Epithelial cell of esophagus (primary cell): ENCODE measurements around the gene BMP5.
"Not testable (repeated sequence)": the region's sequence is repeated elsewhere in the genome, so short reads cannot be mapped to it uniquely, and the experiment has no call there.

ENCODE experiments used
- DNase-seq: peaks from one replicate; pipeline ENCODE4 v3.0.0; 2010; ENCODE audit warnings: low read depth
- H3K4me3 ChIP-seq: 2 replicates; pipeline ENCODE4 v1.5.1; 2011; ENCODE audit warnings: mild to moderate bottlenecking, low read length, control low read depth
- TF ChIP-seq, protein P1 (sequence below): IDR thresholded peaks from 2 replicates; pipeline ENCODE4 v1.5.1; 2011; ENCODE audit warnings: low read depth, mild to moderate bottlenecking, low read length, control low read depth, inconsistent platforms; ENCODE audit not compliant: insufficient read depth; ENCODE audit errors: missing control alignments

Gene BMP5

DNA sequence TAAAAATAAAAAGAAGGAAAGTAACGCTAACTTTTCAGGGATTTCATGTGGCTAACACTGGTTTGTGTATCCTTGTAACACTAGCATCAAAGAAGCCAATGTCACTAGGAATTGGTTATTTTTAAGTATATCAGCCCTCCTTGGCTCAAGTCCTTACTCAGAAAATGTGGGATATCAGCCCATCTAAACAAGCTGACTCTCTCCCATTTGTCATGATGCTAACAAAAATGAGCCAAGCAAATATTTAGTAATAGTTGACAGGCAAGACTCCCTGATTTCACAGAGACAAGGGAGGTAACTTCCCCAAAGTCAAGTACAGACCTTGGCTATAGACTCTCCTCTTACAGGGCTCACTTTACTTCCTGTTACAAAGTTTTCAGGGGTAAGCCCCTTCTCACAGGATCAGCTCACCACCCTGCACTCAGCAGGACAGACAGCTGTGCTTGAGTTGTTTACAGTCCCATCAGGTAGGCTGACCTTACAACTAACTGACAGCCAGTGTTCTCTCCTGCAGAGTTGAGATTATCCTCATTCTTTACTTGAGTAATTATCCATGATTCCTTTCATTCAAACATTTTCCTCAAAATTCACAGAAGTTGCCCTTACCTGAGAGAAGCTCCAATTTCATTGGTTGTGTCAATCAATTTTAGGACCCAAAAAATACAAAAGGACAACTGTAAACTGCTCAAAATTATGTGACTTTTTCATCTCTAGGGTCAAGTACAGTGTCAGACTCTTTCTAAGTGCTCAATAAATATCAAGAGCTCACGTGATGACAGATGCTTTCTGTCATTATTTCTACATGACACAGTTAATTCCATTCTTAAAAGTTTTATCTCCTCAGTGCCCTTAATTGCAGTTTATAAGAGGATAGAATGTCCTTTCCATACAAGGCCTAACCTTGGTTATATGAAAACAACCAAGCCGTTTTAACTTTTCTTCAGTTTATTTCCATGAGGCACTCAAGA lies 38.1 kb upstream of the BMP5 start:
- TF ChIP-seq, protein P1, sequence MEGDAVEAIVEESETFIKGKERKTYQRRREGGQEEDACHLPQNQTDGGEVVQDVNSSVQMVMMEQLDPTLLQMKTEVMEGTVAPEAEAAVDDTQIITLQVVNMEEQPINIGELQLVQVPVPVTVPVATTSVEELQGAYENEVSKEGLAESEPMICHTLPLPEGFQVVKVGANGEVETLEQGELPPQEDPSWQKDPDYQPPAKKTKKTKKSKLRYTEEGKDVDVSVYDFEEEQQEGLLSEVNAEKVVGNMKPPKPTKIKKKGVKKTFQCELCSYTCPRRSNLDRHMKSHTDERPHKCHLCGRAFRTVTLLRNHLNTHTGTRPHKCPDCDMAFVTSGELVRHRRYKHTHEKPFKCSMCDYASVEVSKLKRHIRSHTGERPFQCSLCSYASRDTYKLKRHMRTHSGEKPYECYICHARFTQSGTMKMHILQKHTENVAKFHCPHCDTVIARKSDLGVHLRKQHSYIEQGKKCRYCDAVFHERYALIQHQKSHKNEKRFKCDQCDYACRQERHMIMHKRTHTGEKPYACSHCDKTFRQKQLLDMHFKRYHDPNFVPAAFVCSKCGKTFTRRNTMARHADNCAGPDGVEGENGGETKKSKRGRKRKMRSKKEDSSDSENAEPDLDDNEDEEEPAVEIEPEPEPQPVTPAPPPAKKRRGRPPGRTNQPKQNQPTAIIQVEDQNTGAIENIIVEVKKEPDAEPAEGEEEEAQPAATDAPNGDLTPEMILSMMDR: no peak
- DNase-seq: no peak
- no peak overlapping the region for H3K4me3 ChIP-seq

DNA sequence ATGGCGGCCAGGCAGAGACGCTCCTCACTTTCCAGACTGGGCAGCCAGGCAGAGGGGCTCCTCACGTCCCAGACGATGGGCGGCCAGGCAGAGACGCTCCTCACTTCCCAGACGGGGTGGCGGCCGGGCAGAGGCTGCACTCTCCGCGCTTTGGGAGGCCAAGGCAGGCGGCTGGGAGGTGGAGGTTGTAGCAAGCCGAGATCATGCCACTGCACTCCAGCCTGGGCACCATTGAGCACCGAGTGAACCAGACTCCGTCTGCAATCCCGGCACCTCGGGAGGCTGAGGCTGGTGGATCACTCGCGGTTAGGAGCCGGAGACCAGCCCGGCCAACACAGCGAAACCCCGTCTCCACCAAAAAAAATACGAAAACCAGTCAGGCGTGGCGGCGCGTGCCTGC lies 35.1 kb upstream of the BMP5 start:
- not testable (repeated sequence) for DNase-seq, H3K4me3 ChIP-seq

DNA sequence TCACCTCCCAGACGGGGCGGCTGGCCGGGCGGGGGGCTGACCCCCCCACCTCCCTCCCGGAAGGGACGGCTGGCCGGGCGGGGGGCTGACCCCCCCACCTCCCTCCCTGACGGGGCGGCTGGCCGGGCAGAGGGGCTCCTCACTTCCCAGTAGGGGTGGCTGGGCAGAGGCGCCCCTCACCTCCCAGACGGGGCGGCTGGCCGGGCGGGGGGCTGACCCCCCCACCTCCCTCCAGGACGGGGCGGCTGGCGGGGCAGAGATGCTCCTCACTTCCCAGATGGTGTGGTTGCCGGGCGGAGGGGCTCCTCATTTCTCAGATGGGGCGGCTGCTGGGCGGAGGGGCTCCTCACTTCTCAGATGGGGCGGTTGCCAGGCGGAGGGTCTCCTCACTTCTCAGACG lies 34.5 kb upstream of the BMP5 start:
- not testable (repeated sequence) for DNase-seq, H3K4me3 ChIP-seq

DNA sequence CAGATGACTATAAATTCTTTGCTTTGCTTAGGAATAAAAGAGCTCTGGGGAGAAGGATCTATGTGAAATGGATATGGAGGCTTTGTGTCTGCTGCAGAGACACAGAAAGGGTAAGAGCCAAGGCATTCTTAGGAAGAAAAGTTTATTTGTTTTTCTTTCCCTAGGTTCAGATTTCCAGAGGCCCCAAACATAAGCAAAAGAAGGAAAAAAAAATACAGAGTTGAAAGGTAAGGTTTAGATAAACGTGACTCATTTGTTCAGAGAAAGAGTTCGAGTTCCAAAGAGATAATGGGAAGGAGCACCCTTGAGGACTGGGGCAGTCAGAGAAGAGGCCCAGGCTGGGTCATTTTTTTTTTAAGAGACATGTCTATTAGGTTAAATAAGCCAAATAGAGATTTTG lies 27.4 kb upstream of the BMP5 start:
- TF ChIP-seq, protein P1: no peak

DNA sequence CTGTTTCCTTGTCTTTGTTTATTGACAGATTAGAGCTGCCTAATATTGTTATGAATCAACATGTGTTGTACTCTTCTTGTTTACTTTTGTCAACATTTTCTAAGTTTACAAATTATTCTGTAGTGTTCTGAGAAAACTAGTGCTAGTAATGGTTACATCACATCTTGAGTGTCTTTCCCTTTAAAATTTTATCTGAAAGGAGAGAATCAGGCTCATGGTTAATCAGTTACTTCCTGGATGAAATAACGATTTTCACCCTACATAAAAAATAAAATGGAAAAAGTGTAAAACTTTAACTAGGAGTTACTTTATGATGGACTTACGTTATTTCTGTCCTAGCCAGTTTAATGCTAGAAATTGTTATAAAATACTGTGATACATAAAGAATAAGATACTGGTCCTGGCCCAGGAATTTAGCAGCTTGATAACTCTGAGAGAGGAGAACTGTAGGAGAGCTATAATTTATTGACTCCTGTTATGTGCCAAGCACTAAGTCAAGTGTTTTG lies 26.4 kb upstream of the BMP5 start:
- H3K4me3 ChIP-seq: no peak overlapping the region
- no peak for DNase-seq
- TF ChIP-seq, protein P1: no peak

More for the DNA sequence above, 27.4 kb upstream of the BMP5 start:
- H3K4me3 ChIP-seq: no peak overlapping the region
- no peak for DNase-seq

DNA sequence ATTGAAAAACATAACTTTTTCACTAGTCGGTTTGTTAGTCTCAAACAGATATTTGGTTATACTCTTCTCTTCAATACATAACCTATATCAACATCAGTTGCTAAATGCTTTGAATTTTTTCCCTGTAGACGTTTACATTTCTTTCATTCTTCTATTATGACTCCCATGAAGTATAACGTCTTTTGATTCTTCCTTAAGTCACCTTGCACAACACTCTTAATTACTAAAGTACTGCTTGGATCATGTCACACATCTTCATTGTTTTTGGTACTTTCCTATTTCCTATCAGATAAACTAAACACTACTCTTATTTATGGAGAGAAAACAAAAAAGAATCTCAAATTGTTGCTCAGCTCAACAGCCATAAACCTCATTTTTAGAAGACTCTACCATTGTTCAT lies 23.0 kb upstream of the BMP5 start:
- H3K4me3 ChIP-seq: no peak overlapping the region
- peak; percentile 11 for DNase-seq
- TF ChIP-seq, protein P1: no peak

DNA sequence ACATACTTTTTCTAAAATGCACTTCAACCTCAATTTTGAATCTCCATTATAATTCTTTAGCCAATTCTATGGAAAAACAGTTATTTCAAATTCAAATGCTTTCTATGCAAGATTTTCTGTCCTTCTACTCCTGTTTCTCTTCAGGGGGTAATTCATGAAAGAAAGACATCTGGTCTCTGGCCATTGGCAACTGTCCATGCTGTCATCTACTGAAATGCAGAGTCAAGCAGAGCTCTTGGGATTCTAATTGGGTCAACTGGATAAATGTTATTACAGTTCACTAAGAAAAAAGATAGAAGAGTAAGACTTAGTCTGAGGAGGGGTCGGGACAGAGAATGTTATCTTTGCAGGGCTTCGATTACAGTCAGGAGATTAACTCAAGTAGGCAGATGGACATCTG lies 22.0 kb upstream of the BMP5 start:
- TF ChIP-seq, protein P1: no peak
- DNase-seq: no peak
- no peak overlapping the region for H3K4me3 ChIP-seq

DNA sequence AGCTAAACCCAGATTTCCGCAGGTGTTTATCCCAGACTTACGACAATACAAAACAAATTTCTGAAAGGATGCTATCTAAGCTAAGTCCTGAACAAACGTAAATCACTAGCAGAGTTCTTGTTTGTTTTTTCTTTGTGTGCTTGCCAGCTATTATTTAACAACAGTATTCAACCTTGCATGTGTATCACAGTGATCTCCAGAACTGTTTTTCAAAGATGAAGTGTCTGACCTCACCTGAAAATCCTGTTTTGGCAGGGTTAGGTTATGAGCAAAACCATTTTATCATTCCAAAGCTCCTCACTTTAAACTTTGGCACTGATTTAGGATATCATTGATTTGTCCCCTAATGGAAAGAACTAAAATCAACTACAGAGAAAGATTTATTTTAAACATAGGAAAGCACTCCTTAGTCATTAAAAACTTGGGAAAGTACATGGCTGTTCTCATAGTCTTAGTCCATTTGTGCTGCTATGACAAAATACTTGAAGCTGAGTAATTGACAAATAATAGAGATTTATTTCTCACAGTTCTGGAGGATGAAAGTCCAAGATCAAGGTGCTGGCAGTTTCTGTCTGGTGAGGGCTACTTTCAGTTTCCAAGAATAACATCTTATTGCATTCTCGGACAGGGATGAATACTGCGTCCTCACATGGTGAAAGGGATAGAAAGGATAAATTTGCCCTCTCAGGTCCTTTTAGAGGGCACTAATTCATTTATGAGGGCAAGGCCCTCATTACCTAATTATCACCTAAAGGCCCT lies 20.8 kb upstream of the BMP5 start:
- DNase-seq: peak; percentile 29
- TF ChIP-seq, protein P1: no peak
- no peak overlapping the region for H3K4me3 ChIP-seq
